Adrenal gland (tissue), 12 donors: ENCODE data around the gene RCN1. TPM values are rescaled to one million over a fixed set of nuclear protein-coding genes. Genes with fewer than 3 reads are reported as not detected.
"Not testable (repeated sequence)": the region's sequence is repeated elsewhere in the genome, so short reads cannot be mapped to it uniquely, and the experiment has no call there.

Experiments used
- DNase-seq, 7 donors: peaks; one replicate each; pipeline ENCODE4 v3.0.0-alpha.2; 2019 to 2020
- H3K27ac ChIP-seq, 5 donors: fragments of 200-600 bp; sonication (generic) in 4 of 5; 1 replicate in 3 of 5; 2 replicates in 2 of 5; pipeline versions ENCODE4 v1.5.1 to v1.8.0; 2016 to 2020; ENCODE audit warnings: mild to moderate bottlenecking in 1 of 5
- H3K27me3 ChIP-seq: fragments of 200-600 bp; 2 replicates; pipeline ENCODE4 v1.8.0; 2021
- H3K36me3 ChIP-seq, 2 donors: fragments of 200-600 bp; replicated peaks in 1 of 2; 1 replicate in 1 of 2; 2 replicates in 1 of 2; pipeline versions ENCODE4 v1.5.1 to v1.8.0; 2018 to 2022
- H3K4me1 ChIP-seq, 2 donors: fragments of 200-600 bp; replicated peaks in 1 of 2; 1 replicate in 1 of 2; 2 replicates in 1 of 2; pipeline versions ENCODE4 v1.5.1 to v1.8.0; 2018 to 2021
- H3K4me3 ChIP-seq, 4 donors: fragments of 200-600 bp; sonication (generic) in 3 of 4; one replicate each; pipeline ENCODE4 v1.5.1; 2016 to 2018
- H3K9me3 ChIP-seq, 3 donors: fragments of 200-600 bp; sonication (generic) in 1 of 3; replicated peaks in 1 of 3; 1 replicate in 2 of 3; 2 replicates in 1 of 3; pipeline versions ENCODE4 v1.5.1 to v1.8.0; 2016 to 2021
- POLR2A ChIP-seq, 2 donors: fragments of 450-650 bp; IDR thresholded peaks; one replicate each; pipeline ENCODE4 v1.6.1; 2017; ENCODE audit warnings: antibody characterized with exemption in 2 of 2, mild to moderate bottlenecking in 2 of 2, moderate library complexity in 1 of 2
- WGBS, 4 donors: extraction: QIAGEN DNeasy Blood & Tissue Kit in 2 of 4; methylation state at CpG; one replicate each; pipeline versions ENCODE4 v1.1.5 to v1.1.7; 2013 to 2017; 5-methylcytosine and 5-hydroxymethylcytosine counted together
- intact Hi-C, 2 donors: fragments of 100-400 bp; cut with DNase I; formaldehyde crosslinking; loops; one replicate each; pipeline versions ENCODE4 v1.14.1 to v1.15.0; 2022 to 2023
- polyA plus RNA-seq, 3 donors: library from polyadenylated mRNA; stranded (reverse); fragments of 200-250 nt in 2 of 3; fragments of 350-450 nt in 1 of 3; fragmentation: Illumina TruSeq in 1 of 3; extraction: RNeasy Lipid Tissue Mini Kit (QIAGEN cat#74804) in 1 of 3; gene quantifications; one replicate each; pipeline ENCODE4 v1.2.3, GENCODE V29; 2013 to 2014
- total RNA-seq, 9 donors: library from RNA; depleted of rRNA in 4 of 9; stranded (reverse); fragments of >200 nt in 4 of 9; fragments of 120-200 nt in 1 of 9; fragmentation: NEBNext Ultra II Directional in 1 of 9; extraction: Animal tissue kit (Norgen Biotek cat#: 25700) in 1 of 9; gene quantifications; one replicate each; pipeline versions ENCODE4 v1.1.0 to v1.2.4, GENCODE V29; 2013 to 2023
- TF ChIP-seq, protein P1 (sequence below), 6 experiments: fragments of 450-650 bp in 4 of 6; fragments of 200-600 bp in 2 of 6; sonication (generic) in 1 of 6; IDR thresholded peaks; 1 replicate in 5 of 6; 2 replicates in 1 of 6; pipeline versions ENCODE4 v1.5.1 to v1.8.0; 2016 to 2021; ENCODE audit warnings: antibody characterized with exemption in 6 of 6, mild to moderate bottlenecking in 2 of 6, moderate library complexity in 1 of 6
- donor health status: healthy with polysubstance abuse.
- donor health status: Bipolar disorder and iron deficiency.
- donor health status: DM: yes; HTN: yes; CAD: no.
- donor health status: DM: no; HTN: no; CAD: no.
- donor health status: DM: no; HTN: no; CAD: no.
- donor health status: DM: yes; HTN: yes; CAD: no.

Gene RCN1
- total and polyA plus RNA-seq, 12 donors: 56.1 to 142 (median 85.9) TPM

DNA sequence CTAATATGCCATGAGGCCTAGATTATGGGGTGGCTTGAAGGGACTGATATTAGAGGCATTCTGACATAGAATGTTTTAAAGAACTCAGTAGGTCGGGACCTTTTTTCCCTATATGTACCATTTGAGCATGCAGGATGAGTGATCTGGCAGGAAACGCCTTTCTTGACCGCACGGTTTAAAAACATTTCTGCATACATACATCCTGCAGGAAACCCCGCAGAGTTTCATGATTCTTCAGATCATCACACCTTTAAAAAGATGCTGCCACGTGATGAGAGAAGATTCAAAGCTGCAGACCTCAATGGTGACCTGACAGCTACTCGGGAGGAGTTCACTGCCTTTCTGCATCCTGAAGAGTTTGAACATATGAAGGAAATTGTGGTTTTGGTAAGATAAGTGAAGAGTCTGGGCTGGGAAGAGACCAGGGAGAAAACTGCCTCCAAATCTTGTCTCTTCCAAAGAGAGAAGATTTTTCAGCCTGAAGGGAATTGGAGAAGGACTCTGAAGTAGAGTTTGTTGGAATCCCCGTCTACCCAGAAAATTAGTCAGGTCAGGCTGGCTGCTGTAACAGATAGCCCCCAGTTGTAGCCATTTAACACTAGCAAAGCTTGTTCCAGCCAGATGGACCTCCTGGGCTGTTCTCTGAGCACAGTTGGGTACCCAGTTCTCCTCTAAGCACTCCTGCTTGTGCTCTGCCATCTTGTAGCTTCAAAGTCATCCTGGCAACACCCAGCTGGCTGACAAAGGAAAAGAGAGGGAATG lies 7.4 kb downstream of the RCN1 start:
- intact Hi-C loops: no loop called here
- no peak overlapping the region for H3K27ac ChIP-seq
- no peaks in the 10 kb centered on the region for H3K27me3 ChIP-seq
- DNase-seq: no peak
- no peaks in the 10 kb centered on the region for H3K9me3 ChIP-seq
- 88 to 98% (median 93%) methylated on average over 8 of the region's 8 CpGs for WGBS, 4 donors
- no peaks in the 10 kb centered on the region for H3K4me1 ChIP-seq
- TF ChIP-seq, protein P1, sequence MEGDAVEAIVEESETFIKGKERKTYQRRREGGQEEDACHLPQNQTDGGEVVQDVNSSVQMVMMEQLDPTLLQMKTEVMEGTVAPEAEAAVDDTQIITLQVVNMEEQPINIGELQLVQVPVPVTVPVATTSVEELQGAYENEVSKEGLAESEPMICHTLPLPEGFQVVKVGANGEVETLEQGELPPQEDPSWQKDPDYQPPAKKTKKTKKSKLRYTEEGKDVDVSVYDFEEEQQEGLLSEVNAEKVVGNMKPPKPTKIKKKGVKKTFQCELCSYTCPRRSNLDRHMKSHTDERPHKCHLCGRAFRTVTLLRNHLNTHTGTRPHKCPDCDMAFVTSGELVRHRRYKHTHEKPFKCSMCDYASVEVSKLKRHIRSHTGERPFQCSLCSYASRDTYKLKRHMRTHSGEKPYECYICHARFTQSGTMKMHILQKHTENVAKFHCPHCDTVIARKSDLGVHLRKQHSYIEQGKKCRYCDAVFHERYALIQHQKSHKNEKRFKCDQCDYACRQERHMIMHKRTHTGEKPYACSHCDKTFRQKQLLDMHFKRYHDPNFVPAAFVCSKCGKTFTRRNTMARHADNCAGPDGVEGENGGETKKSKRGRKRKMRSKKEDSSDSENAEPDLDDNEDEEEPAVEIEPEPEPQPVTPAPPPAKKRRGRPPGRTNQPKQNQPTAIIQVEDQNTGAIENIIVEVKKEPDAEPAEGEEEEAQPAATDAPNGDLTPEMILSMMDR (IDR thresholded peaks at IDR 0.05): no peak
- TF ChIP-seq POLR2A (IDR thresholded peaks at IDR 0.05): no peak
- peaks cover 0 to 45% of the 10 kb centered on the region in 2 donors for H3K36me3 ChIP-seq
- H3K4me3 ChIP-seq: no peak overlapping the region

DNA sequence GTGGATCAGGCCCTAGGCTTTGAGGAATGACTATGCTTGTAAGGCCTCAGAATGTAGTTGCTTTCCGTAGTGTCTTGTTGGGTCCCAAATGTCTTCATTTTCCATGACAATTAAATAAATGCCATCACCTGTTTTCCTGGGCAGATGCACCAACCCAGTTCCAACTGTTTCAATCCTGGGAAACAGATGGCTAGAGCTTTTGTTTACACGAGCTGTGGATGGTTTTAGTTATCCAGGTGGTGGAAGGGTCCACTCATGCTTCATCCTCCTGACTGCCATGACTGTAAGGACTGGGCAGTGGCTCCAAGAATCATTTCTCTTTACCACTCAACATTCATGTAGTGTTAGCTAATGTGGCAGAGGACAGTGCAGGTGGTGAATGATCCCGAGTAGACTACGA lies 8.6 kb downstream of the RCN1 start:
- DNase-seq: no peak
- Histone ChIP-seq H3K27me3 (no peaks in the 10 kb centered on the region), H3K4me3 (no peak overlapping the region), H3K36me3 (peaks cover 0 to 54% of the 10 kb centered on the region in 2 donors), H3K4me1 (no peaks in the 10 kb centered on the region), H3K27ac (no peak overlapping the region), H3K9me3 (no peaks in the 10 kb centered on the region)
- TF ChIP-seq, protein P1 (IDR thresholded peaks at IDR 0.05): no peak
- no peak for TF ChIP-seq POLR2A (IDR thresholded peaks at IDR 0.05)
- intact Hi-C loops: no loop called here
- 89 to 98% (median 92%) methylated on average over 4 of the region's 4 CpGs for WGBS, 4 donors

DNA sequence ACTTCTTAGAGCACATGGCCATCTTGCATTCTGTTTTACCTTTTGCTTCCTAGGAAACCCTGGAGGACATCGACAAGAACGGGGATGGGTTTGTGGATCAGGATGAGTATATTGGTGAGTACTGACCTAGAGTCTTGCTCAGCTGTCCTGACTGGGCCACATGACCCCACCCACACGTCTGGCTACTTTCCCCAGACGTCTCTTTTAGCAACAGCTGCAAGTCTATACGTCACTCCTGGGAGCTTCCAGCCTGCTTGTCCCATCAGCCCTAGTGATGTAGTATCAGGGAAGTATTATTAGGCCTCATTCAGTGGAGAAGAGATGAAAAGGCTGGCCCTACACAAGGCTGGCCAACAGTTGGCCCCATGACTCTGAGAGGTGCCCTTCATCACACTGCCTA lies 9.6 kb downstream of the RCN1 start:
- WGBS, 4 donors: 72 to 89% (median 79%) methylated on average over 3 to 5 of the region's 5 CpGs
- no peak for TF ChIP-seq POLR2A (IDR thresholded peaks at IDR 0.05)
- TF ChIP-seq, protein P1 (IDR thresholded peaks at IDR 0.05): no peak
- Histone ChIP-seq H3K27me3 (no peaks in the 10 kb centered on the region), H3K36me3 (peaks cover 0 to 54% of the 10 kb centered on the region in 2 donors), H3K4me1 (no peaks in the 10 kb centered on the region), H3K27ac (no peak overlapping the region), H3K4me3 (no peak overlapping the region), H3K9me3 (no peaks in the 10 kb centered on the region)
- intact Hi-C loops: no loop called here
- DNase-seq: no peak

- H3K4me1 ChIP-seq: no peaks in the 10 kb centered on the region
- intact Hi-C loops: no loop called here
- H3K4me3 ChIP-seq: no peak overlapping the region
- 88 to 92% (median 90%) methylated on average over 11 of the region's 11 CpGs for WGBS, 4 donors
- TF ChIP-seq, protein P1 (IDR thresholded peaks at IDR 0.05): no peak
- TF ChIP-seq POLR2A (IDR thresholded peaks at IDR 0.05): no peak
- H3K9me3 ChIP-seq: no peaks in the 10 kb centered on the region
- no peak for DNase-seq
- no peak overlapping the region for H3K27ac ChIP-seq
- no peaks in the 10 kb centered on the region for H3K27me3 ChIP-seq
- peaks cover 0 to 54% of the 10 kb centered on the region in 2 donors for H3K36me3 ChIP-seq
Observed at GRCh38 chr11:32101791-32102190, 10.9 kb downstream of the RCN1 start.

- DNase-seq, intact Hi-C loops, H3K9me3 ChIP-seq, H3K27me3 ChIP-seq, H3K4me1 ChIP-seq, H3K4me3 ChIP-seq, H3K27ac ChIP-seq: not testable (repeated sequence)
- H3K36me3 ChIP-seq: peaks cover 0 to 54% of the 10 kb centered on the region in 2 donors
- WGBS, 4 donors: 83 to 89% (median 85%) methylated on average over 10 to 11 of the region's 11 CpGs
Observed at GRCh38 chr11:32103121-32103719, 12.3 kb downstream of the RCN1 start.
